Skin of body (tissue), 2 donors: ENCODE results near the gene CLDN11. TPM values are rescaled to one million over a fixed set of nuclear protein-coding genes. Genes with fewer than 3 reads are reported as not detected.

Source experiments
- DNase-seq: peaks from one replicate; lab custom pipeline; 2025; lab: John Stamatoyannopoulos, UW
- total RNA-seq: library from RNA; depleted of rRNA; stranded (reverse); fragments of >200 nt; gene quantifications from one replicate; pipeline ENCODE4 v1.2.3, GENCODE V29; 2014

The CLDN11 gene
- total RNA-seq = 8.5 TPM

DNA sequence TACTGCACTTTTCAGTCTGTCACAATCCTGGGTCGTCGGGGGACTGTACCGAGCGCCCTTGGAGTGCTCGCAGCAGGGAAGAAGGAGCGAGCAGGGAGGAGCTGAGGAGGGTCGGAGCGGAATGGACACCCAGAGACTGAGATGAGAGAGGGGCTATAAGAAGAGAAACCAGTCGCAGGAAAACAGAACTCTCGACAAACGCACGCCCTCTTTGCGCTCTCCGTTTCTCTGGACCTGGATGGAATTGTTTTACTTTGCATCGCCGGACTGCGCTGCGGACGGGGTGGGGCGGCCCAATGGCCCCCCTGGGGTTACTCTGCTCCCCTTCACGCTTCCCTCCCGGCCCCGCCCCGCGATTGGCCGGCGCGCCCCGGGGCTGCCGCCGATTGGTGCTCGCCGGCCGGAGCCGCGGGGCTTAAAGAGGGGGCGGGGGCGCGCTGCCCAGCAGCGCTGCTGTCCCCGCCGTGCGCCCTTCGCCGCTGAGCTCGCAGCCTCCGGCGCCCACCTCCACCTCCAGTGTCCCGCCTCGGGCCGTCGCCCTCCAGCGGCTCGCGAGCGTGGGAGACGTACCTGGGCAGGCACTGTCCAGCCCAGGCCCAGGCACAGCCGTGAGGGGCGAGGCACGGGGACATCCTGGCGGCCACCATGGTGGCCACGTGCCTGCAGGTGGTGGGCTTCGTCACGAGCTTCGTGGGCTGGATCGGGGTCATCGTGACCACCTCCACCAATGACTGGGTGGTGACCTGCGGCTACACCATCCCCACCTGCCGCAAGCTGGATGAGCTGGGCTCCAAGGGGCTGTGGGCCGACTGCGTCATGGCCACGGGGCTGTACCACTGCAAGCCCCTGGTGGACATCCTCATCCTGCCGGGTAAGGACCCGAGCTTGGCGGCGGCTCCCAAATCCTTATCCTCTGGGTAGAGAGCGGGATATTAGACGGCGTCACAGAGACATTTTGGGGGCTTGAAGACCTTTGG lies at the start of gene CLDN11:
Gene CLDN11 (plus strand): TSS at position 447 of the 977 bp plus-strand sequence. CDS start 199 bp downstream, at position 646.
- peak; percentile 35 for DNase-seq

DNA sequence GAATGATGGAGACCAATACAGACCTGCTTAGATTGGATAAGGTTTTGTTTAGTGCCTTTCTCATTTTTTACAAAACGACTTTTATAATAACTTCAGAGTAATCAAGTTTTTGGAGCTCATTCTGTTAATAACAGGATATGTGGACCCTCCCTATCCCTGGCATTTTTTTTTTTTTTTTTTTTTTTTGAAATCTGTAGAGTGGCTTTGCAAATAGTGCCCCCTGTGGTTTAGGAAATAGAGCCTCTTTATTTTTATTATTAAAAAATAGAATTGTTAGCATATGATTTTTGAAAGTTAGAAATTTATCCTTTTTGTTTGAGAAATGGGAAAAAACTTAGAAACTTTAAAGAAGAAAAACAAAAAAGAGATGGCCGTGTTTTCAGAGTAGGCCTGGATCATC lies 49.7 kb upstream of the CLDN11 start:
- no peak for DNase-seq

DNA sequence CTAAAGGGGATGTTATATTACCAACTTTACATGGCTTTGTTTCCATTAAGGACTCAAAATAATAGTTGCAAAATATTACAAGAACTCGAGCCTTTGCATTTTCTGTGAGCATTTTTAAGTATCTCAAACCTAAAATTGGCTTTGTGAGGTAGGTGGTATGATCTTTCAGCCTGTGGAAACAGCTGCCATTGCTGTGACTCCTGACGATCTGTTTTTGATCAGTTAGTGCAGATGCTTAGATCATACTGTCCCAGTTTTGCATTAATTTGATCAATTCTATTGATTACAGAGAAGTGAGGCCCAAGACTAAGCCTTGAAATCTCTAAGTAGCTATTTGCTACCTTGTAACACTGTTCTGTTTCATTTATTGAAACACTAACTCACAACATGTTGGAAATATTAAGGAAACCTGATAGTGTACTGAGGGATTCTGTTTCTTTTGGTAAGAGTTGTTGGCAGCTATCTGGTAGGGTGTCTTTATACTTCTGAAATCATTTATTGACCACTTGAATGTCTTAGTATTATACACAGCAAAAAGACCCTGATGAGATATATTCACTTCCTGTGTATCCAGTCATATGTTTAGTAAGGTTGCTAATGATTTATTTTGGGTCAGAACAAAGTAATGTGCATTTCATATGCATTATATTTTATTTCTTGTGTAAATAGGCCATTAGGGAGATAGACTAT lies 46.3 kb upstream of the CLDN11 start:
- DNase-seq = no peak

DNA sequence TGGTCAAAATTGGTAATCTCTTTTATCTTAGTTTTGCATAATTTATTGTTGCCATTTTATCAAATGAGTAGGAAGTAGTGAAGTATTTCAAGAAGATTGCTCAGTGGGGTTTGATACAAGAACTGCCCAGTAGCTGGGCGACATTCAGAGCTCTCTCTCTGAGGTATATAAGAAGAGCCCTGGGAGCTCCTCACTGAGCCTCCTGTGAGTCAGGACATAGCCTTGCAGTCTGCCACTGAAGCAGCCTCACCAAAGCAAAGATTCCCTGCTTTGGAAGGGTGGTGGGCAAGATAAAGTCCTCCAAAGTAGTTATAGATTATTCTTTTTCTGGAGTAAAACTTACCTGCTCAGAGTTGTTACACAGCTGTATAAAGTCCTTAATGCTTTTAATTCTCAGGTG lies 35.1 kb upstream of the CLDN11 start:
- DNase-seq = no peak

DNA sequence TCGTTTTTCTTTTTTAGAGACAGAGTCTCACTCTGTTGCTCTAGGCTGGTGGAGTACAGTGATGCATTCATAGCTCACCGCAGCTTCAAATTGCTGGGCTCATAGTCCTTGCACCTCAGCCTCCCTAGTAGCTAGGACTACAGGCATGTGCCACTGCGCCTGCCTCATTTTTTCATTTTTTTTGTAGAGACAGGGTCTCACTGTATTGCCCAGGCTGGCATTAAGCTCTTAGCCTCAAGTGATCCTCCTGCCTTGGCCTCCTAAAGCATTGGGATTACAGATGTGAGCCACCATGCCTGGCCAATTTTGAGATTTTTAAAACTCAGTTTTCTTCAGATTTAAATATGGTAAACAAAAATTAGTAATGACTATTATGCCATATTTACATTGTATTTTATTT lies 32.2 kb upstream of the CLDN11 start:
- DNase-seq = no peak

DNA sequence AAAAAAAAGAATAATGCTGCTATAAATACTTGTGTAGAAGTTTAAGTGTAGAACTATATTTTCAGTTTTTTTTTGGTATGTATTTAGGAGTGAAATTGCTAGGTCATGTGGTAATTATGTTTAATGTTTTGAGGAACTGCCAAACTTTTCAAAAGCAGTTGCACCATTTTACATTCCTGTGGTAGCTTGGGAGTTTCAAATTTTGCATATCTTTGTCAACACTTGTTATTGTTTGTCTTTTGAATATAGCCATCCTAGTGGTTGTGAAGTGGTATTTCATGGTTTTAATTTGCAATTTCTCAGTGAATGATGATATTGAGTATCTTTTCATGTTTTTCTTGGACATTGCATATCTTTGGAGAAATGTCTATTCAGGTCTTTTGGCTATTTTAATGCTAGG lies 30.7 kb upstream of the CLDN11 start:
- no peak for DNase-seq

DNA sequence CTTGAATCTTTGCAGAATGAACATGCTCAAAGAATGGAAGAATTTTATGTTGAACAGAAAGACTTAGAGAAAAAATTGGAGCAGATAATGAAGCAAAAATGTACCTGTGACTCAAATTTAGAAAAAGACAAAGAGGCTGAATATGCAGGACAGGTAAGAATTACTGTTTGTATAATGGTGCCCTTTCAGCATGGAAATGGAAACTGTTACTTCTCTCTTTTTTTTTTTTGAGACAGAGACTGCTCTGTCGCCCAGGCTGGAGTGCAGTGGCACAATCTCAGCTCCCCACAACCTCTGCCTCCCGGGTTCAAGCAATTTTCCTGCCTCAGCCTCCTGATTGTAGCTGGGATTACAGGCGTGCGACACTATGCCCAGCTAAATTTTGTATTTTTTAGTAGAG lies 27.6 kb upstream of the CLDN11 start:
- no peak for DNase-seq

DNA sequence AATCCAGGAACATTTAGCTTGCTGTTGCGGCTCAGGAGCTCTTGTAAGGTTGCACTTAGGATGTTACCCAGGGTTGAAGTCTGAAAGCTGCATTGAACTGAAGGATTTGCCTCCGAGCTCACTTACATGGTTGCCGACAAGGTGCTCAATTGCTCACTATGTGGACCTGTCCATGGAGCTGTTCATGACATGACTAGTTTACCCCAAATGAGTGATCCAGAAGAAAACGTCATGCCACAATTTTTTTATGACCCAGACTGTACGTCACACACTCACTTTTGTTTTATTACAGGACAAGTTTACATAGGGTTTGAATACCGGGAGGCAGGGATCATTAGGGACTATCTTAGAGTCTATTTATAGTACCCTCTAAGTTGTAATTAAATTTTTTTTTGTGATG lies 21.0 kb upstream of the CLDN11 start:
- no peak for DNase-seq

DNA sequence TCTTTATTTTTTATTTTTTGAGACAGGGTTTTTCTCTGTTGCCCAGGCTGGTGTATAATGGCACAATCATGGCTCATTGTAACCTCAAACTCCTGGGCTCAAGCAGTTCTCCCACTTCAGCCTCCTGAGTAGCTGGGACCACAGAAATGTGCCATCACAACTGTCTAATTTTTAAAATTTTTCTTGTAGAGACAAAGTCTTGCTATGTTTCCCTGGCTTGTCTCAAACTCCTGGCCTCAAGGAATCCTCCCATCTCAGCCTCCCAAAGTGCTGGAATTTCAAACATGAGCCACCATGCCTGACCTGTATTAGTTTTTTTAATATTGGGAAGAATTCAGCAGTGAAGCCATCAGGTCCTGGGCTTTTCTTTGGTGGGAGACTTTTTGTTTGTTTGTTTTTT lies 13.6 kb upstream of the CLDN11 start:
- no peak for DNase-seq

DNA sequence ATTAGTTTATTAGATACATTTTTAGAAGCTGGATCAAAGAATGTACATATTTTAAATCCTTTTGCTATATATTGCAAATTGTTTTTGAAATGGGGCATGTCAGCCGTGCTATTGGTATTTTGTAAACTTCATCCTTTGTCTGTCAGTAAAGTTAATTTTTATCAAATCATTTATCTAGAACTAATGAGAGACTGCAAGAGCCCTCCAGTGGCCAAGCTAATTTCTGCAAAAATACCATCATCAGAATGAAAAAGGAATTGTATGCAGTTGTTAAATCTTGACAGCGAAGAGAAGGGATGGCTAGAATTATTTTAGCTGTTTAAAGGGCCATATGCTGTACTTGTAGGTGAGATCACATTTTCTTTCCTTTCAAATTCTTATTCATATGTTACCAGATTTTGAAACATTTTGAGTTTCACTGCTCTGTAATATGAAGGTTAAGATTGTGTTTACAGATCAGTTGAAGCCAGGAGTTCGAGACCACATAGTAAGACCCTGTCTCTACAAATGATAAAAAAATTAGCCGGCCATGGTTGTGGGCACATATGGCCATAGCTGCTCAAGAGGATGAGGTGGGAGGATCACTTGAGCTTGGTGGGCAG lies 8.1 kb upstream of the CLDN11 start:
- DNase-seq = no peak

DNA sequence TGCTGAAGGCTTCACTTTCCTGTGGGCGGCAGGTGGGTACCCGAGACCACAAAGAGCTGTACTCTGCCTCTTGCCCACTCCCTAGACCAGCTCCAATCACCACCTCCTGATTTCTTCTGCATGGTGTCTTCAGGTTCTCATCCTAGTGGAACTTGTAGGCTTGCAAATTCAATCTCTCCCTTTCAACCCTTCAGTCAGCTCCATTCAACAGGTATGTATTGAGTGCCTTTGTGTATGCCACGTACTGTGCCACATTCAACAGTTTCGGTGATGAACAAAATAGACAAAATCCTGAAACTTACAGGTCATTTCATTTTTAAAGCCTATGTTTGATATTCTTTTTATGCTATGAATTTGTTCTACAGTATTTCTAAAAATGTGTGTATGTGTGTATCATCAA lies 5.4 kb upstream of the CLDN11 start:
- DNase-seq = no peak

DNA sequence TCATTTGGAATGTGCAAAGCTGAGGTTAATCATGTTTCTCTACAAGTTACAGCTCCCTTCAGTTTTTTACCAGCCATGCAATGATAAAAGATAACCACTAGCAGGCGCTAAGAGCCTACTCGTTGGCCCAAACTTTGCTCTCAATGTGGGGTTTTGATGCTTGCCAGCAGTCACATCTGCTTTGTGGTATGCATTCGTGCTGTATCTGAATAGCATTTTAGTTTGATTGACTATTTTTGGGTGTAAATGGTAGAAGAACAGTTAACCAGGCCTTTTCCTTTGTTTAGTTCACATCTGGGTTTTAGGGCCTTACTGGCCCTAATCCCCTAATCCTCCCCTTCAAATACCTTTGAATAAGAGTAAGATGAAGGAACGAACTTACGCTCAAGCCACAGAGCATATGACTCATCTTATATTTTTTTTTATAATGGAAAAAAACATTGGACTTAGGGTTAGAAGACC lies 4.4 kb upstream of the CLDN11 start:
- DNase-seq = peak; percentile 96

DNA sequence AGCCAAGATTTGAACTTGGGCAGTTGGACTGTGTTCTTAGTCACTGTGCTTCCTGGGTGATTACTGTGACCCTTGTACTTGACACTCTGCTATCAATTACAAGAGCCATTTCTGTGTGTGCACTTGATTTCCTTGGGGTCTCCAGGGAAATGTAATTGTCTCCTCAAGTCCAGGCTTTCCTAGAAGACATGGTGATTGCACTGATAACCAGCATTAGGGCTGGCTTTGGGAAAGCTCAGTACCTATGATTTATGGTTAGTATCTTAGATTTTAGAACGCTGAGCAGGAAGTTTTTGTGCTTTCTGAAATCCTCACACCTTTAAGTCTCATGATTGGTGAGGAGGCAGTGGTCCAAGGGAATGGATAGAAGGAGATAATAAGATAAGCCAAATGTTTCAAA lies 1.6 kb upstream of the CLDN11 start:
- DNase-seq = no peak

DNA sequence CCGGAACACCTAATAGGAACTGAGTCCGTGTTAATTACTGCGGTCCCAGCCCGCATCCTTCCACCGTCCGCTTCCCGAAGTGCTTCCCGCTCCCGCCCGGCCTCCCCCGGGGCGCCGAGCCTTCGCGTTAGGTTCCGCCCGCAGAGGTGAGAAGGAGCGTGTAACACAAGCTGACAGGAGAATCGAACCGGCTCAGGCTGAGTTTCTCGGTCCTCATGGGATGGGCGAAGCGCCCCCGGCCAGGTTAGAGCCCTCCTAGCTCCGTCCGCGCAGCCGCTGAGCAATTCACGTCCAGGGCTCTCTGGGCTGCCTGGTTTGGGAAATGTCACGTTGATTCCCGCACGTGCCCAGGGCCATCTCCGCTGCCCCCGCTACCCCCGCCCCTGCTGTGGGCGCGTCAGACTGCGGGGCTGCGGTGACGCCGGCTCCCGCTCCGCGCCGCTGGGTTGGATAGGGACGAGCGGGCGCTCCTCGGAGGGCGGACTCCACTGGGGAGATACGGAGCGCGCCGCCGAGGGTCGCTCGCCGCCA lies 954 bp downstream of the CLDN11 start:
- DNase-seq = peak; percentile 29

DNA sequence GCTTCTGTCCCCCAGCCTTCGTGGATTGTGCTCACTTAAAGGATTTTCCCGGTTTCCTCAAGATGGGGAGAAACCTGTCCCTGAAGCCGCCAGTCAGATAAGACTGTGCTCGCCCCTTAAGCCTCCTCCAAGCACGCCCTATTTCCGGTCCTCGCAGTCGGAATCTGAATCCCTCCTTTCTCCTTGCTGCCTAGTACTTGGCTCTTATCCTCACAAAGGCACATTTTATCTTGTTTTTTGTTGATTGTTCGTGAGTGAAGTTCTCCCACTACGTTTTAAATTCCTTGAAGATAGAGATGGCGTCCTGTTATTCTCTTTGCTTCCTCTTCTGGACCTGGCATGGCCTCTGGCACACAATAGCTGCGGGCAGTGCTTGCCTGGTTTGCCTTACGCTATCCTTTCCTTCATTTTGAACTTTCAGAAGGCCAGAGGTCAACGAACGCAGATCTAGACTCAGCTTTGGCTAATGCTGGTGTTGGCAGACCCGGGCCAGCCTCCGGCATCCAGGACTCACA lies 1.7 kb downstream of the CLDN11 start:
- DNase-seq = peak; percentile 29

DNA sequence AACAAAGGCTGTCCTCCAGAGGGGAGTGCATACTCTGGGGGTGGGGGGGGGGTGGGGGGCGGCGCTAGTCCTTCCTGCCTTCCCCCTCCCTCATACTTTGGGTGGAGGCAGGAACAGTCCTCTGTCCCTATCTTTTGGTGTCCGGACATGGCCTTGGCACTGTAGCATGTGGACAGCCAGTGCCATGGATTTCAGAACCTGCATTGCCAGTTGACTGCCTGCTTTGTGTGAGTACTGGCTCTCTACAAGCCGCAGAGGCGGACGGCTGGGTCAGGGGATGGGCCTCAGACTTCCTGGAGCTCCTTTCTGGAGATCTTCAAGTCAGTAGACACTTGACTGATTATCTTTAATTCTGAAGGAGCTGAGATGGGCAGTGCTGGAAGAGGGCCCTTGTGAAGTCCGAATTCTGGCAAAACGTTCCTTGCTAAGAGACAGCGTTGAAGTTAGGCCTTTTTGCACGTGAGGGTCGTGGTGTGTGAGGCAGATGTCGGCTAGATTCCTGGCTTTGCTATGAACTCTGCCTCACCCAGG lies 2.5 kb downstream of the CLDN11 start:
- DNase-seq = peak; percentile 48

DNA sequence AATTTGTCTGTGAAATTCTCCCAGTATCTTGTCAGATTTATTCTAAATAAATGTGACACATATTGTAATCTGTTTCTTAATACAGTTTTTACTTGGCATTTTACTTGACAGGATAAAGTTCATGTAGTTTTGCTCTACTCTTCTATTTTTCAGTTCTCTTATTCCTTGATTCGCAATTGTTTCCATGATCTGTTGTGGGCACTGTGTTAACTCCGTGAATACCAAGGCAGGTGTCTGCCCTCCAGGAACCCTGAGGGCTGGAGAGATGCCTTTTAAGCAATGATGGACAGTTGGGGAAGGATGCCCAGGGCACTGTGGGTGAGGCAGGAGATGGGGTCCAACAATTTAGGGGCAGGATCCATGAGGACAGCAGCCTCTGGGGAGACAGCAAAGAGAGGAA lies 3.1 kb downstream of the CLDN11 start:
- DNase-seq = no peak

DNA sequence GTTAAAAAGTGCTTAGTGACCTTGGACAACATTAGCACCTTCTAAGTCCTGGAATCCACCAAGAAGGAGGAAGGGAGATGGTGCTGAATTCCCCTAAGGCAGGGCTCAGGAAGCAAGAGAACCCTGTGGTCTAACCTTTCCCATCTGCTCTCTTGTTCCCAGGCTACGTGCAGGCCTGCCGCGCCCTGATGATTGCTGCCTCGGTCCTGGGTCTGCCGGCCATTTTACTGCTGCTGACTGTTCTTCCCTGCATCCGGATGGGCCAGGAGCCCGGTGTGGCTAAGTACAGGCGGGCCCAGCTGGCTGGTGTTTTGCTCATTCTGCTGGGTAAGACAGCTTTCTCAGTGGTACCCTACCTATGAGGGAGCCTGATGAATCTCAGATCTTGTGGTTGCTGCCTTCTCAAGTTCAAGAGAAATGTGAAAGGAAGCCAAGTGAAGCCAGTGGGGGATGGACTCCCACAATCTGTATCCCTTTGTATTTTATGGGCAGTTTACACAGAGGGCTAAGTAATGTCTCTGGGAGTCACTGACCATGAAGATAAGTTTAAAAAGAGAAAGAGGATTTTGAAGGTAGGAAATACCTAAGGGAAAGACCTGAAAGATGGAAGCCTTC lies 4.4 kb downstream of the CLDN11 start:
- no peak for DNase-seq

DNA sequence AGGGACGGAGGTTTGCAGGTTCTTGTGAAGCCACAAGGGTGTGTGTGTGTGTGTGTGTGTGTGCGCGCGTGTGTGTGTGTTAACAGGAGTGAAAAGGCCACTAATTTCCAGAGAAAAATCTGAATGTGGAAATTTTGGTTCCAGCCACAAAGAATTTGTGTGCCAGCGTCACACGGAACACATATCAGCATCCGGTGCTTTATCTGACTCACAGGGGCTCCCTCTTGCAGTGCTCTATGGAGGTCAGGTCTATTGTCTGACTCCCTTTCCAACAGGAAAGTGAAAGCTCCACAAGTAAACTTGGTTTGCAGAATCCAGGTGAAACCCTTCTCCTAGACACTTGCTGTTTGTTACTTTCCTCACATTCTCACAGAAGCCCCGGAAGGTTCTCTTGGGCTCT lies 6.2 kb downstream of the CLDN11 start:
- DNase-seq = no peak

DNA sequence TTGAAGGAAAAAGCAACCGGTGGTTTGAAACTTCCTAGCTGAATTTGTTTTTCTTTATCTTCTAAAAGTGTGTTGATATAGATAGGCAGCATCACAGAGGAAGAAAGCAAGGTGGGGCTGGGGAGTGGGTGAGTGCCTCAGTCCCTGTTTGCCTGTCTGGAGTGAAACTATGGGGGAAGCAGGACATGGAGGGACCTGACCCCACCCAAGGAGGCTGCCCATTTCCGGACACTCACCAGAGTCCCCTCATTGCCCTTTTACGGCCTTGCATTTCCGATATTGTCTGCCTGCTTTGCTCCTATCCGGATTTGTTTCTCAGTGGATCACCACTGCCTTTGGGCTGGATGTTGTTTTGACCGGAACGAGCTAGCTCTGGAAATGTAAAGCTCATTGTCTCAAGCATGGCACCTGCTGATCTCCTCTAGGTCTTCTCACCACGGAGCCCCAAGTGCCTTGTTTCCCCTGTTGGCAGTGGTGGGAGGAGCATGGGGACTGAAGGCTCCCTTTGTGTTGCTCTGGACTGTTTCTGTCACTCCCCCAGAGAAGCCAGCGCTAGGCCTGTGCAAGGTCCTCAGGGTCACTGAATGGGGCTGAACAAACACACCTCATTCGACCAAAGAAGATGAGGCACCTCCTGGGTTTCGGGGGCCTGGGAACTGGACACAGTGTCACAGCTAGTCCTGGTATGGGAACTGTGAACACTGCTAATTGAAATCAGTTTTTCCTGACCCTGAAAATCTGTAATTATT lies 7.0 kb downstream of the CLDN11 start:
- DNase-seq = no peak
